ENCODE measurements around the gene OLFM3.

Gene OLFM3

GRCh38 chr1:101996825-101997465 is at the start of gene OLFM3:
TSS of gene OLFM3 (minus strand) at chr1:101996926.
- no peak for DNase-seq (ENCODE audit: low read depth)

GRCh38 chr1:102045752-102046151 is 49.0 kb upstream of the OLFM3 start:
- DNase-seq (ENCODE audit: low read depth) = no peak

GRCh38 chr1:102032534-102032933 is 35.8 kb upstream of the OLFM3 start:
- no peak for DNase-seq (ENCODE audit: low read depth)

GRCh38 chr1:102019530-102019929 is 22.8 kb upstream of the OLFM3 start:
- DNase-seq (ENCODE audit: low read depth) = no peak

- DNase-seq (ENCODE audit: low read depth) = no peak
Observed at GRCh38 chr1:102015728-102016127, 19.0 kb upstream of the OLFM3 start.

- DNase-seq (ENCODE audit: low read depth) = no peak
Observed at GRCh38 chr1:102002057-102002456, 5.3 kb upstream of the OLFM3 start.

- DNase-seq (ENCODE audit: low read depth) = no peak
Observed at GRCh38 chr1:101995984-101996745, 561 bp downstream of the OLFM3 start.

- DNase-seq (ENCODE audit: low read depth) = no peak
Observed at GRCh38 chr1:101993710-101994109, 3.0 kb downstream of the OLFM3 start.

GRCh38 chr1:101992821-101993575 is 3.7 kb downstream of the OLFM3 start:
- no peak for DNase-seq (ENCODE audit: low read depth)

- no peak for DNase-seq (ENCODE audit: low read depth)
Observed at GRCh38 chr1:101980974-101981373, 15.8 kb downstream of the OLFM3 start.

GRCh38 chr1:101977266-101977665 is 19.5 kb downstream of the OLFM3 start:
- no peak for DNase-seq (ENCODE audit: low read depth)

GRCh38 chr1:101976161-101976560 is 20.6 kb downstream of the OLFM3 start:
- no peak for DNase-seq (ENCODE audit: low read depth)

GRCh38 chr1:101975371-101975770 is 21.4 kb downstream of the OLFM3 start:
- DNase-seq (ENCODE audit: low read depth) = no peak

GRCh38 chr1:101974599-101975274 is 22.0 kb downstream of the OLFM3 start:
- no peak for DNase-seq (ENCODE audit: low read depth)

- DNase-seq (ENCODE audit: low read depth) = no peak
Observed at GRCh38 chr1:101971304-101971703, 25.4 kb downstream of the OLFM3 start.

- no peak for DNase-seq (ENCODE audit: low read depth)
Observed at GRCh38 chr1:101967871-101968270, 28.9 kb downstream of the OLFM3 start.

- no peak for DNase-seq (ENCODE audit: low read depth)
Observed at GRCh38 chr1:101965341-101965740, 31.4 kb downstream of the OLFM3 start.

- DNase-seq (ENCODE audit: low read depth) = no peak
Observed at GRCh38 chr1:101964708-101965107, 32.0 kb downstream of the OLFM3 start.

- DNase-seq (ENCODE audit: low read depth) = no peak
Observed at GRCh38 chr1:101960142-101960541, 36.6 kb downstream of the OLFM3 start.

GRCh38 chr1:101959456-101959855 is 37.3 kb downstream of the OLFM3 start:
- no peak for DNase-seq (ENCODE audit: low read depth)

GRCh38 chr1:101957771-101958170 is 39.0 kb downstream of the OLFM3 start:
- no peak for DNase-seq (ENCODE audit: low read depth)

GRCh38 chr1:101953623-101954022 is 43.1 kb downstream of the OLFM3 start:
- DNase-seq (ENCODE audit: low read depth) = no peak
